NCI-H2227 (cell line): ENCODE data around the gene GJA5.
A peak's percentile ranks its signal among the peaks of the same experiment; 100 is the strongest.

Experiments used
- DNase-seq: peaks from one replicate; lab custom pipeline; 2025; ENCODE audit not compliant: unreplicated experiment; lab: John Stamatoyannopoulos, UW

Gene GJA5

DNA sequence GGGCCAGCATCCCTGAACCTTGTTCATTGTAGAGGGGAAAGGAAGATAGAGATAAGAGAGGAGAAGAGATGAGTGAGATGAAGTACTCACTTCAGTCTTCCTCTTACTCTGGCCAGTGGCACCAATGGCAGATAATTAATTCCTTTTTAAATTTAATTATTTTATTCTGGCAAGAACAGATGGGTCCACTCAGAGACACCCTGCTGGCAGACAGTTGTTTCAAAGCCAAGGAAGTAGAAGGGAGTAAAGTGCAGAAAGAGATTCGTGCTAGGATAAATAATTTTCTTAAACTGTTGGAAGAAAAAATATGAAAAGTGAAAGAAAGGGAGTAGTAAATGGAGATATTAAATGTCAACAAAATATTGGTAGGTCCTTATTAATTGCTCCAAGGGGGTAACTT lies 7.7 kb upstream of the GJA5 start:
- no peak for DNase-seq

DNA sequence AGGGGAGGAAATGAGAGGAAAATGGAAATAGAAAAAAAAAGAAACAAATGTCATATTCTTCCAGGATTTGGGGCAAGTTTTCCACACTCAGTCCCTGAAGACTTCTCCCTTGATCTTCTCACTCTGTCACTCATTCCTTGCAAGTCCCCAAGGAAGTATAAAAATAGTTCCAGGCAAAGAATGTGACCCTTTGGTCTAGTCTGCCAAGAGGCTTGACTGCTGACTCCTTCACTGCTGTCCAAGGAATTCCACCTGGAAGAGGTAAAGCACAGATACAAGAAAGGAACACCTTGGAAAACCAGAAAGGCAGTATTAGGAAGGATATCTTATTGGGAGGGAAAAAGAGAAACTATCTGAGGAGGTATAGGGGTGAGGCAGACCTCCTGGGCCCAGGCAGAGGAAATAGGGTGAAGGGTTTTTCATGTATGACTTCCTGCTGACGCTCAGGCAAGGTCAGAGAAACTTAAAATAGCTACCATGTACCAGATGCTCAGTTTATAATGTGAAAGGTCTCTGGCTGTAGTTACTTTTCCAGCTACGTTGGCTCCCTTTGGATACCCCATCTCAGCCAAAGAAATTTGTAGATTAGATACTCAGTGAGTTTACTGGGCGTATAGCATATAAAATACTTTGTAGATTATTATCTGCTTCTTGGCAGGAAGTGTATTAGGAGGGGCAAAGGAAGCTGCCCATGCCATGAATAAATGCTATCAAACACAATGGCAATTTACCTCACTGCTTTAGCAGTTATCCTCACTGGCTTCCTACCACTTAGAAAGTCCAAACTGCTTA lies 2.0 kb upstream of the GJA5 start:
- DNase-seq: no peak

DNA sequence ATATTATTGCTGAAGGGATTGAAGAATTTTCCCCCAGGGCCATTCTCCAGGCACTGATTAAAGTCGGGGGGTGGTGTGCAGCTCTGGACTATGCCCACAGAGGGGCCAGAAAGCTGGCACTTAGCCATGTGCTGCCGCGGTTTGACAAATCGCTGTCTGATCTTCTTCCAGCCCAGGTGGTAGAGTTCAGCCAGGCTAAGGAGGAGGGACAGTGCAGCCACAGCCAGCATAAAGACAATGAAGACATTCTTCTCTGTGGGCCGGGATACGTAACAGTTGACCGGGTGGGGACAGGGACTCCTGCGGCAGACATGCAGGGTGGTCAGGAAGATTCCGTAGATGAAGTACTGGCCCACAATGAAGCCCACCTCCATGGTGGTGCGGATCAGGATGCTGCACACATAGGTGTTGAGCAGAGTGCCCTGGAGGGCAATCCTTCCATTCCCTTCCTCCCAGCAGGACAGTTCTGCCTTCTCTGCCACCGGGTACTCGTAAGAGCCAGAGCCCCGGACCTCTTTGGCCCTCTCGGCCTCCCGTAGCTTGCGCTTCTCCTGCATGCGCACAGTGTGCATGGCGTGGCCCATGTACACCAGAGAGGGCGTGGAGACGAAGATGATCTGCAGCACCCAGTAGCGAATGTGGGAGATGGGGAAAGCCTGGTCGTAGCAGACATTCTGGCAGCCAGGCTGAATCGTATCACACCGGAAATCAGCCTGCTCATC lies 1.9 kb downstream of the GJA5 start:
- peak; percentile 13 for DNase-seq

DNA sequence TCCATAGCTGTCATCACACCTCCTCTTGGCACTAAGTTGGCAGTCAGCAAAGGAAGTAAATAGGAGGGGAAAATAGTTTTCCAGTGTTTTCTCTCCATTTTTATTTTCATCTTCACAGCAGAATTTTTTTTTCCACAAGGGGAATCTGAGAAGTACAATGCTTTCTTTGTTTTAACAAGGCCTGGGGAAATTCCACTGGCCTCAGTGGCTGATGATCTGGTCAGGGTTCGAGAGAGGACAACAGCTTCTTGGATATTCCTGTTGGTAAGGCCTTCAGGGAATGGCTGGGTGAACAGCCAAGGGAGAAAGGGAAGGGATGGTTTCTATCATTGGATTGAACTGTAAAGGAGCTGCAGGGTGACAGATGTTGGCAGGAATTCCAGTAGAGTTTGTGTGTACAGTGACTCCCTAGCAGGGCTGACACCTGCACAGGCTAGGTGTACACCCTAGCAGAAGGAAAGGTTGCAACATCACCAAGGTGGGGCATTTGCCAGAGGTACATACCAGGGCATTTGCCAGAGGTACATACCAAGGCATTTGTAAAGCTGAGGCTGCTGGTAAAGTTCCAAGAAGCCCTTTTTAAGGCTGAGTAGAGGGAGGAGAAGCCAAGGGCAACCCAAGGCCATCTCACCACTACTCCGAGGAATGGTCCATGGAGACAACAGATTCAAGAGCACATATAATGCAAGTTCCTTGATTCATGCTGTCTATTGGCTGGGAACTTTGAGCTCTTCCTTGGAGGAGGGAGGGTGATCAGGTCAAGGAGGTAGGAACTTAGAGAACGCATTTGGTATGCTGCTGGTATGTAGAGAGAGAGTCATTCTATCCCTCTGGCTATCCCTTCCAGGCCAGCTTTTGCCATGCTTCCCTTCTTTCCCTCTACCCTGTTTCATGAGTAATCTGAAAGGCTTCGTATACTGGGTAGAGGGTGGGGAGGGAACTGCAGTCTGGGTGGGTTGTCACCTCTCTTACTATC lies 3.1 kb downstream of the GJA5 start:
- DNase-seq: no peak

DNA sequence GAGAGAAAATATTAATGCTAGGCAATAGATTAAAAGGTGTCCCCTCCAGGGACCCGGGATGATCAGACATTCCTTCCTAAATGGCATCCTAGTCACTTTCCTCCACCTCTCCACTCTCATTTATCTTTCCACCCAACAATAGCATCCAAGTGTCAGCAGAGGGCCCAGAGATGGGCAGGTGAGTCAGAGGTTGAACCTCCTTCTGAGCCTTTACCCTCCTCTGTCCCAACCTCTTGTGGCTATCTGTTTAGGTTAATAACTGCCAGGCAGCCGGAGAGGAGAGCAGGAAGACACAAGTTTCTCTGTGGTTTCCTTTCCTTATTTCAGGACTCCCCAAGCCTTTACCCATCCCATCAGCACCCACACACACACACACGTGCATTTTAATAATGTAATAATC lies 4.1 kb downstream of the GJA5 start:
- DNase-seq: no peak

DNA sequence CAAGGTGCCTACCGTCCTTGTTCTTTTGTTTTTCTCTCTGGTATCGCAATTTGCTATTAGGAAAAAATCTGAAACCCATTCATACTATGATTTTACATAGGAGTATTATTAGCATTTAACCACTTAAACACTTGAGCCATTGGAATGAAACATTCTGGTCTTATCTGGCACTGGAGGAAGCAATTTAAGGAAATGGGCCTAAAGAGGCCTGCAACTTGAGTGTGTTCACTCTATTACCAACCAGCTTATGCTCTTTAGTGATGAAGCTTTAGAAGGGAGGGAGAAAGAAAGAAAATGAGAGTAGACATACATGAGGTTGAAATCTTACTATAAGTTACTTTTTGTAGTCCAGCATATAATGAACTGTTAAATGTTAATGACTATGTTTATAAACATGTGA lies 5.7 kb downstream of the GJA5 start:
- DNase-seq: no peak

DNA sequence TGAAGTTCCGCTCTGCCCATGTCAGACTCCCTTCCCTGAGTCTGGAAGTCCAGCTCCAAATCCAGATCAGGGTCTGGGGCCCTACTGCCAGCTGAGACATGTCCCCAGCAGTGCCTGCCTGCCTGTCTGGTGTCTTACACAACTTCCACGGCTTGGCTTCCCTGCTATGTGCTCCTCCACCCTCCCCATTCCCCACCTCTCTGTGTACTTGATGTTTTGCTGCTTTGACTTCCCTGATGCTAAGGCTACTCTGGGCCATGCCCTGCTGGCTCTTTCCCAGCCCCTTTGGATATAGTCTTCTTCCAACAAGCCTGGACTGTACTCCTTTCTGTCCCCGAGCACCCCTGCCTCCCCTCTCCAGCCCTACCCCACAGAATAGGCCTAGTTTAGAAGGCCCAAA lies 7.3 kb downstream of the GJA5 start:
- no peak for DNase-seq

DNA sequence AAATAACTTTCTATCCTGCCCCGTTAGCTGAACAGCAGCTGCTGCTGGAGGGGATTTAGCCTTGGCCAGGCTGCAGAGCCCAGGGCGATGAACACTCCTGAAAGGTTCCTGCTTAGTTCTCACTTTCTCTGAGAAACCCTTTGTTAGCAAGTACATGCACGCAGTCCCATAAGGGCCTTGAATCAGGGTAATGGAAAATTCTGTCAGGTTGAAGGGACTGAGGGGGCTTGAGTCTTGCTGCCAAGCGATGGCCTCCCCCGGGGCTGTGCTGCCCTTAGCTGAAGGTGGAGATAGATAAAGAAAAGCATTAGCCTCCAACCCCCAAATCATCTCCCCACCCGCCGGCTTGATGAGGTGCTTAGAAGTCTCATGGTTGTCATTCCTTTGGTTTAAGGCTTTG lies 7.9 kb downstream of the GJA5 start:
- DNase-seq: no peak

DNA sequence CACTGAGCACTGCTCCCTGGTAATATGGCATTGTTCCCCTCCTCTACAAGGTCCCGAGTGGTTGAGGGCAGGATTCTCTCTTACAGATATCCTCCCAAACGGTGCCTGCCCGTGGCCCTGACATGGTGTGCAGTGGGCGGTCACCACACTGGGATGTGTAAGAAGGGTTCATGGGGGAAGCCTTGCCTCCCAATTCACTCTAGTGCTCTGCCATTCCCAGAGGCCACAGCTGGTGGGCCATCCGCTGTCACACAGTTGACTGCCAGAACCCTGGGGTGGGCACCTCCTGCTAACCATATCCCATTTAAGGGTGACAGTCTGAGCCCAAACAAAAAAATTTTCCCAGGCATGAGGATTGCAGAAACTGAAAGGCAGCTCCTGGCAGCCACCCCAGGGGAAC lies 9.1 kb downstream of the GJA5 start:
- no peak for DNase-seq

GRCh38 chr1:147750618-147751217 lies 9.7 kb downstream of the GJA5 start:
- DNase-seq: no peak

- DNase-seq: no peak
Observed at GRCh38 chr1:147749792-147750191, 10.6 kb downstream of the GJA5 start.

- no peak for DNase-seq
Observed at GRCh38 chr1:147748676-147749350, 11.6 kb downstream of the GJA5 start.

DNA sequence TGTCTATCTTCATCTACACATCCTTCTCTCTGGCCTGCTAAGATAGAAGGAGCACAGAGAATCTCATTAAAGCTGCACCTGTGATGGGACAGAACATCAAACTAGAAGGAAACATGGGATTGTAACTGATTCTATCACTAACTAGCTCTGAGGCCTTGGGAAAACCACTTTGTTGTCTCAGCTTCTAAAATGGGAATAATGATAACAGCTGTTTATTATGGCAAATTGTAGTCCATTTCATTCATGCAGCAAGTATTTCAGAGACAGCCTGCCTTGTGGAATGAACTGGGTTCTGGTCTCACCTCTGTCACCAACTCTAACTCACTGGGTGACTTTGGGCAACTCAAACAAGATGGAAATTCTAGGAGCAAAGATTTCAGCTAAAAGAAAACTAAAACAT lies 12.4 kb downstream of the GJA5 start:
- DNase-seq: no peak

GRCh38 chr1:147745271-147745670 lies 15.1 kb downstream of the GJA5 start:
- DNase-seq: no peak

GRCh38 chr1:147741065-147741464 lies 19.3 kb downstream of the GJA5 start:
- DNase-seq: no peak

DNA sequence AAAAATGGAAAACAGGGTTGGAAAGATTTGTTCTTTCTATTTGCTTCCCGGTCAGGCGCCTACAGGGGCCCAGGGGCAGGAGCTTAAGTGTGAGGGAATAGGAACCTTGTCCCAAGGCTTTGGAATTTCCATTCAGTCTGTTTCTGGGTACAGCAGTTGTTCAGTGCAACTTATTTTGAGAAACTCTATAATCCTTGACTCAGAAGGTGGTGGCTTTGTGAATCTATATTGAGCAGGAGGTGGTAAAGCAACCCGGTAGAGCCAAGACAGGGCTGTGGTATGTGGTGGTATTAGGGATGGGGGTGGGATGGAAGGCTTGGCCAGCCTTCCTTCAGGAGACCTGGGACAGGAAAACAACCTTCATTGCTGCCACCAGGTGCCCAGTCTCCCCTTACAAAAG lies 20.0 kb downstream of the GJA5 start:
- DNase-seq: no peak

- DNase-seq: no peak
Observed at GRCh38 chr1:147738739-147739476, 21.5 kb downstream of the GJA5 start.

DNA sequence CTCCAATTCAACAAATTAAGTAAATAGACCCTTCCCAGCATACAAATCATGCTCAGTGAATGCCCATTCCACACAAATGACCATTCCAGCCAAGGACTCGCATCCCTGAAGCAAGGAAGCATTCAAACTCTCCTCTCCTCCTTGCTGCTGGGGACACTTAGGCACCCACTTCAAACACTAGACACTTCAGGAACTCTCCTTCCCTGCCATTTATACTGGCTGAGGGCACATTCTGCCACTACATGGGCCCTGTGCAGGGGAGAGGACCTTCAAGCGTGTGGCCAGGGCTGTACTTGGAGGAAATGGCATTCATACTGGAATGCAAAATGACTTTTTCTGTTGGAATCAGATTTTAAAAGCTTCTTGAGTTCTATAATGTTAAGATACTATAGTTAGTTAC lies 22.3 kb downstream of the GJA5 start:
- DNase-seq: no peak

- DNase-seq: no peak
Observed at GRCh38 chr1:147736883-147737282, 23.5 kb downstream of the GJA5 start.

GRCh38 chr1:147735423-147735822 lies 25.0 kb downstream of the GJA5 start:
- no peak for DNase-seq
